Rectal smooth muscle tissue (tissue), 1 donor: ENCODE measurements around the gene SLC35G2.
"Not testable (repeated sequence)": the region's sequence is repeated elsewhere in the genome, so short reads cannot be mapped to it uniquely, and the experiment has no call there.

Source experiments
- H3K27ac ChIP-seq: one replicate; pipeline ENCODE4 v1.7.0; 2013; ENCODE audit warnings: low read depth, low read length, inconsistent platforms
- H3K27me3 ChIP-seq: one replicate; pipeline ENCODE4 v1.7.0; 2013; ENCODE audit warnings: low read length; ENCODE audit not compliant: control insufficient read depth, insufficient read depth
- H3K36me3 ChIP-seq: one replicate; pipeline ENCODE4 v1.7.0; 2013; ENCODE audit warnings: low read length; ENCODE audit not compliant: control insufficient read depth, insufficient read depth
- H3K4me1 ChIP-seq: one replicate; pipeline ENCODE4 v1.7.0; 2013; ENCODE audit warnings: low read length; ENCODE audit not compliant: control insufficient read depth, insufficient read depth
- H3K4me3 ChIP-seq: one replicate; pipeline ENCODE4 v1.7.0; 2013; ENCODE audit warnings: low read length
- H3K9ac ChIP-seq: one replicate; pipeline ENCODE4 v1.7.0; 2013; ENCODE audit warnings: low read length

Gene SLC35G2

DNA sequence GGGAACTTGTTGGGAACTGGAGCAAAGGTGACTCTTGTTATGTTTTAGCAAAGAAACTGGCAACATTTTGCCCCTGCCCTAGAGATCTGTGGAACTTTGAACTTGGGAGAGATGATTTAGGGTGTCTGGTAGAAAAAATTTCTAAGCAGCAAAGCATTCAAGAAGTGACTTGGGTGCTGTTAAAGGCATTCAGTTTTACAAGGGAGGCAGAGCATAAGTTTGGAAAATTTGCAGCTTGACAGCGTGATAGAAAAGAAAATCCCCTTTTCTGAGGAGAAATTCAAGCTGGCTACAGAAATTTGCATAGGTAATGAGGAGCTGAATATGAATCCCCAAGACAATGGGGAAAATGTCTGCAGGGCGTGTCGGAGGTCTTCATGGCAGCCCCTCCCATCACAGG is 53.3 kb downstream of the SLC35G2 start:
- H3K4me1 ChIP-seq, H3K27me3 ChIP-seq, H3K36me3 ChIP-seq, H3K9ac ChIP-seq, H3K4me3 ChIP-seq, H3K27ac ChIP-seq: not testable (repeated sequence)

DNA sequence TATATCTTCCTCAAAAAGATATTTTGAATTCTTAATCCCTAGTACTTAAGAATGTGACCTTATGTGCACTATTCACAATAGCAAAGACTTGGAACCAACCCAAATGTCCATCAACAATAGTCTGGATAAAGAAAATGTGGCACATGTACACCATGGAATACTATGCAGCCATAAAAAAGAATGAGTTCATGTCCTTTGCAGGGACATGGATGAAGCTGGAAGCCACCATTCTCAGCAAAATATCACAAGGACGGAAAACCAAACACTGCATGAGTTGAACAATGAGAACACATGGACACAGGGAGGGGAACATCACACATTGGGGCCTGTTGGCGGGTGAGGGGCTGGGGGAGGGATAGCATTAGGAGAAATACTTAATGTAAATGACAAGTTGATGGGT is 60.6 kb downstream of the SLC35G2 start:
- H3K4me3 ChIP-seq, H3K9ac ChIP-seq, H3K36me3 ChIP-seq, H3K27ac ChIP-seq, H3K4me1 ChIP-seq, H3K27me3 ChIP-seq: not testable (repeated sequence)

DNA sequence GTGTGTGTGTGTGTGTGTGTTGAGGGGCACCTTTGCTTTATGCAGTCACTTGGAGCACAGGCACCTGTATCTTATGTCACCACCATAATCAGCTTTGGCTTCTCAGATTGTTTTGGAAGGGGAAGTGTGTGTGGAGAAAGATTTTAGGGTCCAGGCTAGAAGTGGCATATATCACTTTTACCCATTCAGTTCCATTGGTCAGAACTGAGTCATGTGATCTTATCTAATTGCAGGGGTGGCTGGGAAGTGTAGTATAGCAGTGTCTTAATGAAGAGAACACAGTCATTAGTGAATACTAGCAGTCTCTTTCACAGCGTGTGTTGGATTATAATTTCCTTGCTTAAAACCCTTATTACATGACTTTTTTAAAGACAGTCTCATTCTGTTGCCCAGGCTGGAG is 63.6 kb downstream of the SLC35G2 start:
- Histone ChIP-seq H3K9ac (no peak overlapping the region), H3K36me3 (no peaks in the 10 kb centered on the region), H3K27me3 (no peaks in the 10 kb centered on the region), H3K27ac (no peak overlapping the region), H3K4me1 (no peaks in the 10 kb centered on the region), H3K4me3 (no peak overlapping the region)

DNA sequence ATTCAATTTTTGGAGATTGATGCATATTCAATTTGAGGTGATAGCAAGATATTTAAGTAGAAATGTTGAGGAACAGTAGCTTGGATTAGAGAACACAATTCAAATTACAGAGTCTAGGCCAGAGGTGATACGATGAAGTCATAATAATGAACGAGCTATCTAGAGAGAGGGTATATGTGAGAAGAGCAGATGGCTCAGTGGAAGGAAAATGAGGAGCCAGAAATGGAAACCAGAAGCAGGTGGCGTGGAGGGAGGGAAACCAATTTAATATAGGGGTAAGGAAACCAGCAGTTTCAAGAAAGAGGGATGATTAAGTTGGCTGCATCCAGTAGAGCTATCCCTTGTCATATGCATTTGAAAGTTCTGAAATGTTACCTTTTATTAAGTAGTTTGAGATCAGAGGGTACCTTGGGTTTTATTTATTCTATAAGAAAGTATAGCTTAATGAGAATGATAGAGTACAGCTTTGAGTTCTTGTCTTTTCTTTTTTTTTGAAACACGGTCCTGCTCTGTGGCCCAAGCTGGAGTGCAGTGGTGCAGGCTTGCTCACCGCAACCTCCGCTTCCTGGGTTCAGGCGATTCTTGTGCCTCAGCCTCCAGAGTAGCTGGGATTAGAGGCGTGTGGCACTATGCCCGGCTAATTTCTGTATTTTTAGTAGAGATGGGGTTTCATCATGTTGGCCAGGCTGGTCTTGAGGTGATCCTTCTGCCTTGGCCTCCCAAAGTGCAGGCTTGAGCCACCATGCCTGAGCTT is 65.2 kb downstream of the SLC35G2 start:
- no peak overlapping the region for H3K27ac ChIP-seq
- H3K4me1 ChIP-seq: no peaks in the 10 kb centered on the region
- H3K4me3 ChIP-seq: no peak overlapping the region
- H3K9ac ChIP-seq: no peak overlapping the region
- no peaks in the 10 kb centered on the region for H3K27me3 ChIP-seq
- H3K36me3 ChIP-seq: no peaks in the 10 kb centered on the region

DNA sequence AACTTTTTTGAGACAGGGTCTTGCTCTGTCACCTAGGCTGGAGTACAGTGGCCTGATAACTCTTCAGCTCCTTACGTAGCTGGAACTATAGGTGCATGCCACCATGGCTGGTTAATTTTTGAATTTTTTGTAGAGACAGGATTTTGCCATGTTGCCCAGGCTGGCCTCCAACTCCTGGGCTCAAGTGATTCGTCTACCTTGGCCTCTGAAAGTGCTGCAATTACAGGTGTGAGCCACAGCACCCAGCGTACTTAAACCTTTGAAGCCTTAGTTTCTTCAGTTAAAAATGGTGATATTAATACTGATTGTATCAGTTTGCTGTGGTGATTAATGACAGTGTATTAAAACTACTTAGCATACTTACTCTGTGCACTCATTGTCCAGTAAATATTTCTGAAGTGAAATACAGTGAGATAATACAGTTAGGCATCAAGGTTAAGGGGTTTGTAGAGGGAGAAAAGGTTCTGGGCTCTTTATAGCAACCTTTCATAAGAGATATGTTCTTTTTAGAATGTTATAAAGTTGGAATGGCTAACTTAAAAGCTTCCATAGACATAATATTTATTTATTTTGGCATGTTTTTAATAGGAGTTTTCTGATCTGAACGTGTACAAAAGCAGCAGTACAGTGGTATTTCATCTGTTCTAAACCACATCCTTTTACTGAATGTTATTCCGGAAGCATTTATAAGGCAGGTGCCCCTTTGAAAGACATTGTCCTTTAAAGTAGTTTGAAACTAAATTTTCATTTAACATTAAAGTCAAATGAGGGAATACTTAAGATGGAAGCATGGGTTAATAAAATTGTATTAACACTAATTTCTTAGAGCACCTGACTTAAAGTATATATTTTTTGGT is 66.7 kb downstream of the SLC35G2 start:
- no peak overlapping the region for H3K9ac ChIP-seq
- no peak overlapping the region for H3K27ac ChIP-seq
- no peaks in the 10 kb centered on the region for H3K36me3 ChIP-seq
- H3K4me3 ChIP-seq: no peak overlapping the region
- no peaks in the 10 kb centered on the region for H3K27me3 ChIP-seq
- H3K4me1 ChIP-seq: no peaks in the 10 kb centered on the region

DNA sequence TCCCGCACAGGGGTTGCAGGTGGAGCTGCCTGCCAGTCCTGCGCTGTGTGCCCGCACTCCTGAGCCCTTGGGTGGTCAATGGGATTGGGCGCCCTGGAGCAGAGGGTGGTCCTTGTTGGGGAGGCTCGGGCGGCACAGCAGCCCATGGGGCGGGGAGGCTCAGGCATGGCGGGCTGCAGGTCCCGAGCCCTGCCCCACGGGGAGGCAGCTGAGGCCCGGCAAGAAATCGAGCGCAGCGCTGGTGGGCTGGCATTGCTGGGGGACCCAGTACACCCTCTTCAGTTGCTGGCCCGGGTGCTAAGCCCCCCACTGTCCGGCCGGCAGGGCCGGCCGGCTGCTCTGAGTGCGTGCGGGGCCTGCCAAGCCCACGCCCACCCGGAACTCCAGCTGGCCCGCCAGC is 71.0 kb downstream of the SLC35G2 start:
- H3K9ac ChIP-seq: no peak overlapping the region
- H3K27me3 ChIP-seq: no peaks in the 10 kb centered on the region
- no peaks in the 10 kb centered on the region for H3K36me3 ChIP-seq
- no peaks in the 10 kb centered on the region for H3K4me1 ChIP-seq
- H3K4me3 ChIP-seq: no peak overlapping the region
- no peak overlapping the region for H3K27ac ChIP-seq

DNA sequence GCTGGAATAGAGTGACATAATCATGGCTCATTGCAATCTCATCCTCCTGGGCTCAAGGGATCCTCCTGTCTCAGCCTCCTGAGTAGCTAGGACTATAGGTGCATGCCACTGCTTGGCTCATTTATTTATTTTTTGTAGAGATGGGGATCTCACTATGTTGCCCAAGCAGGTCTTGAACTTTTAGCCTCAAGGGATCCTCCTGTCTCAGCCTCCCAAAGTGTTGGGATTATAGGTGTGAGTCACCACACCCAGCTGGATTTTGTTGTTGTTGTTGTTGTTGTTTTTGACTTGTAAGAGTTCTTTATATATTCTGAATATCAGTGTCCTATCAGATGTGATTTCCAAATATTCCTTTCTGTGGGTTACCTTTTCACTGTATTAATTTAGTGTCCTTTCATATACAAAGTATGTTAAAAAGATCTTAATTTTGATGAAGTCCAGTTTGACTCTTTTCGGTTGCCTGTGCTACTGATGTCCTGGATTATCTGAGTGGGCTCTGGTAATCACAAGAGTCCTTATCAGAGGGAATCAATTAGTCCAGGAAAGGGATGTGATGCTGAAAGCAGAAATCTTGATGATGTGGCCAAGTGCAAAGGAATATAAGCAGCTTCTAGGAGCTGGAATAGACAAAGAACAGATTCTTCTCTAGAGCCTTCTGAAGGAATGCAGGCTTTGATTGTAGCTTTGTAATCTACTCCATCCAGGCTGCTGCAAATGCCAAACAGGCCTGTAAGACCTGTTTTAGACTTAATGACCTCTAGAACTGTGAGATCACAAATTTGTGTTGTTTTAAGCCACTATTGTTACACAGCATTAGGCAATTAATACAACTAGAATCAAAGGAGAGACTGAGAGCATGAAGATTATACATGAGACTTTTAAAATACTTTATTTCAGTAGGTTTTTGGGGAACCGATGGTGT is 73.3 kb downstream of the SLC35G2 start:
- no peaks in the 10 kb centered on the region for H3K27me3 ChIP-seq
- H3K4me1 ChIP-seq: no peaks in the 10 kb centered on the region
- no peak overlapping the region for H3K9ac ChIP-seq
- no peak overlapping the region for H3K4me3 ChIP-seq
- H3K27ac ChIP-seq: no peak overlapping the region
- no peaks in the 10 kb centered on the region for H3K36me3 ChIP-seq

DNA sequence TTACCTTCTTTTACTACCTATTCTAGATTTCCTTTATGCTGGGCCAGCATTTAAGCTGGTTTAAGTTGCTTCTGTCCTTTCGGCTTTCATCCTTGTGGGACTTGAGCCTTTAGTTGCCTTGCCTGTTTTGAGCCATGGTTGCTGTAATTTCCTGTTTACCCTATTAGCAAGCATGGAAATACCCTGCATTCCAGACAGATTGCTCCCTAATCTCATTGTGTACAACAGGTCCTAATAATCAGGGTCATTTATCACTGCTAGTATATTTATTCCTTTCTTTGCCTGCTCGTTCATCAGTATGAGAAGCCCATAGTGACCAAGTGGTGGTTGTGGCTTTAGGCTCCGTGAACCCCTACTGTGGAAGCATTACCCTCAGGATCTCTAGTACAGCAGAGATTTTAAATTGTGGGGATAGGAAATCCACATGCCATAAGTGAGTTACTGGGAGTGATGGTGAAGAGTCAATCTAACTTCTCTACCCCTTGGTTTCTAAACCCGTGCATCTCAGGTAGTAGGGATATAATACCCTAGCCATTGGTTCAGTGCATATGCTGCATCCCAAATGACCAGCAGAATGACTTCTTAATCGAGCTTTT is 75.0 kb downstream of the SLC35G2 start:
- no peak overlapping the region for H3K4me3 ChIP-seq
- no peaks in the 10 kb centered on the region for H3K4me1 ChIP-seq
- H3K36me3 ChIP-seq: no peaks in the 10 kb centered on the region
- no peak overlapping the region for H3K27ac ChIP-seq
- H3K9ac ChIP-seq: no peak overlapping the region
- H3K27me3 ChIP-seq: no peaks in the 10 kb centered on the region

DNA sequence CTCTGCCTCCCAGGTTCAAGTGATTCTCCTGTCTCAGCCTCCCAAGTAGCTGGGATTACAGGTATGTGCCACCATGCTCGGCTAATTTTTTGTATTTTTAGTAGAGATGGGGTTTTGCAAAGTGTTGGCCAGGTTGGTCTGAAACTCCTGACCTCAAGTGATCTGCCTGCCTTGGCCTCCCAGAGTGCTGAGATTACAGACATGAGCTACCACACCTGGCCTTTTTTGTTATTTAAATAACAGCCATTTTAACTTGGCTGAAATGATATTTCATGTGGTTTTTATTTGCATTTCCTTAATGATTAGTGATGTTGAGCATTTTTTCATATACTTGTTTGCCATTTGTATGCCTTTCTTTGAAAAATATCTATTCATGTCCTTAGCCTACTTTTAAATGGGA is 78.2 kb downstream of the SLC35G2 start:
- not testable (repeated sequence) for H3K4me3 ChIP-seq, H3K36me3 ChIP-seq, H3K27me3 ChIP-seq, H3K27ac ChIP-seq, H3K4me1 ChIP-seq, H3K9ac ChIP-seq

DNA sequence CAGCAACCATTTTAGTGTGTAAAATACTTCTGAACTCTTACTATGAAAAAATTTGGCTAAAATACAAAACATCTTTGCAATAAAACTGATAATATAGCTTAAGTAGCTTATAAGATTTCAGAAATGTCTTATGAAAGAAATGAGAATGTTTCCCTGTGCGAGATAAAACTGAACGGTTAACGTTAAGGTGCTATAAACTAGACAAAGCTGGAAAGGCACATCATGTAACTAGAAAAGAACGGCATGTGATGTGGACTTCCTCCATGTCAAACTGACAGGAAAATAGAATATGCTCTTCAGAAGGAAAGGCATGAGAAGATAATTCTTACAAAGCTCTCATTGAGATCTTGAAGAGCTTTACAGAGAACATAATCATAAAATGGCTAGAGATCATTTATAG is 79.6 kb downstream of the SLC35G2 start:
- no peaks in the 10 kb centered on the region for H3K4me1 ChIP-seq
- H3K27me3 ChIP-seq: no peaks in the 10 kb centered on the region
- no peaks in the 10 kb centered on the region for H3K36me3 ChIP-seq
- H3K4me3 ChIP-seq: no peak overlapping the region
- no peak overlapping the region for H3K9ac ChIP-seq
- H3K27ac ChIP-seq: no peak overlapping the region

DNA sequence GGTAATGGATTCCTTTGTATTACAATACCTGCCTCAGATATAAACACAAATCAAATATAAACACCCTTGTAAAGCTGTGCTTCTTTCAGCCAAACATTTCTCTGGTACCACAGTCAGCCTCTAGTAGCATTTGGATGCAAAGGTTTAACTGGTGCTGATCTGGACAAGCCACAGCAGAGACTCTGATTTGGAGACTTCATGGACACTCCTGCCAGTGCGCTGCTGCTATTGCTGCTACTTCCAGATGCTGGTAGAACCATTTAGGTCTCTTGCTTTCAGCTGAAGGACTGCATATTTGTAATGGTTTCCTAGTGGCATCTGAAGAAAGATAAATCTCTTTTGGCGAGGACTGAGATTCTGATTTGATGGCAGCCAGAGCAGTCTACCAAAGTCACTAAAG is 80.0 kb downstream of the SLC35G2 start:
- no peak overlapping the region for H3K4me3 ChIP-seq
- H3K4me1 ChIP-seq: no peaks in the 10 kb centered on the region
- no peaks in the 10 kb centered on the region for H3K36me3 ChIP-seq
- no peak overlapping the region for H3K9ac ChIP-seq
- no peak overlapping the region for H3K27ac ChIP-seq
- no peaks in the 10 kb centered on the region for H3K27me3 ChIP-seq

DNA sequence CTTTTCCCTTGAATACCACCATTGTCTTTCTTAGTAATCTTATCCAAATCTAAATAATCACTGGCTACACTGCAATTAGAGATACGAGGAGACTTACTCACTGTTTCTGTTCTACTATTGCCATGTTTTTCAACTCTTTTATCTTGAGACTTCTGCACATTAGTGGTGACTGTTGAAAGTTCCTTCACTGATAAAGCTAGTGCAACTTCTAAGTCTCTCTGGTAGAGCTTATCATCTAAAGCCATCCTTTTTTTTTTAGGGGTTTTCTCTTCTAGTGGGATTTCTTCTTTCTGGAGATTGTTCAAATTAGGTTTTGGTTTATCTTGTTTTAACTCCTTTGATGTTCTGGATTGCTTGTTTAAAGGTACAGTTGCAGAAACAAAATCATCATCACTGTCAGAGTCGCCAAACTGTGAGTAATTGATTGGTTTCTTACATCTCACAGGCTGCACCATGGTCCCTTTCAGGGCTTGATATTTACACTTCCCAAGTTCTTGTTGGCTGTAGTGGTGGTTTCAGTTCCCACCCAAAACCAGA is 80.8 kb downstream of the SLC35G2 start:
- Histone ChIP-seq H3K9ac (no peak overlapping the region), H3K27me3 (no peaks in the 10 kb centered on the region), H3K36me3 (no peaks in the 10 kb centered on the region), H3K27ac (no peak overlapping the region), H3K4me3 (no peak overlapping the region), H3K4me1 (no peaks in the 10 kb centered on the region)
